Left colon (tissue), 2 donors: Measurements from ENCODE around the gene AKR7A3. TPM values are rescaled to one million over a fixed set of nuclear protein-coding genes. Genes with fewer than 3 reads are reported as not detected.
A peak's percentile ranks its signal among the peaks of the same experiment; 100 is the strongest.

Experiments used
- ATAC-seq: fragments of 200-7000 bp; cut with Tn5 transposase; one replicate; pipeline ENCODE4 v1.9.1; 2020; ENCODE audit warnings: mild to moderate bottlenecking, moderate library complexity
- DNase-seq, 2 donors: peaks; one replicate each; pipeline ENCODE4 v3.0.0-alpha.2; 2020
- intact Hi-C, 2 donors: fragments of 100-400 bp; cut with DNase I in 1 of 2; cut with micrococcal nuclease in 1 of 2; formaldehyde crosslinking; loops; one replicate each; pipeline versions ENCODE4 v1.11.2 to v1.14.0; 2022; cut with DNase I, micrococcal nuclease
- total RNA-seq, 2 donors: library from RNA; stranded (reverse); fragmentation: NEBNext Ultra II Directional; extraction: Animal tissue kit (Norgen Biotek cat#: 25700); gene quantifications; one replicate each; pipeline ENCODE4 v1.2.1, GENCODE V29; 2021
- donor health status: DM: no; HTN: no; CAD: no.
- donor health status: DM: yes; HTN: yes; CAD: no.

Gene AKR7A3
- total RNA-seq, 2 donors from 2014 or later, result 92.5 to 94.3 TPM

GRCh38 chr1:19323987-19324664 lies 35.6 kb upstream of the AKR7A3 start:
- intact Hi-C loops, result no loop called here
- DNase-seq (no peak), ATAC-seq (no peak)

GRCh38 chr1:19322481-19322880 lies 33.9 kb upstream of the AKR7A3 start:
- no peak for ATAC-seq
- DNase-seq, result no peak
- intact Hi-C loops, result no loop called here

GRCh38 chr1:19321071-19321470 lies 32.5 kb upstream of the AKR7A3 start:
- intact Hi-C loops, result no loop called here
- DNase-seq (no peak), ATAC-seq (no peak)

- intact Hi-C loops, result no loop called here
- ATAC-seq, result no peak
- DNase-seq, result no peak
Observed at GRCh38 chr1:19319196-19319595, 30.6 kb upstream of the AKR7A3 start.

GRCh38 chr1:19317126-19317910 lies 28.7 kb upstream of the AKR7A3 start:
- ATAC-seq (no peak), DNase-seq (no peak)
- intact Hi-C loops, result no loop called here

GRCh38 chr1:19315378-19316198 lies 27.0 kb upstream of the AKR7A3 start:
- DNase-seq, result no peak
- ATAC-seq, result no peak

GRCh38 chr1:19313961-19314882 lies 25.7 kb upstream of the AKR7A3 start:
- intact Hi-C loops, result no loop called here
- ATAC-seq (no peak), DNase-seq (no peak)

More at GRCh38 chr1:19315378-19316198, 27.0 kb upstream of the AKR7A3 start:
- intact Hi-C loops, result no loop called here

GRCh38 chr1:19313636-19313959 lies 25.0 kb upstream of the AKR7A3 start:
- intact Hi-C loops, result no loop called here
- ATAC-seq (no peak), DNase-seq (no peak)

- DNase-seq (no peak), ATAC-seq (peak; percentile 29)
- intact Hi-C loops, result no loop called here
Observed at GRCh38 chr1:19312782-19313635, 24.4 kb upstream of the AKR7A3 start.

GRCh38 chr1:19311931-19312781 lies 23.6 kb upstream of the AKR7A3 start, which contains the start of the genes AKR7A2 and SLC66A1:
TSS of gene AKR7A2 (minus strand) at chr1:19312144. CDS start at chr1:19312124, 20 bp downstream.
TSS of gene SLC66A1 (plus strand) at chr1:19312326. CDS start at chr1:19317678, 5,352 bp downstream.
- ATAC-seq (peak; percentile 82), DNase-seq (peak; percentile 86 to 92)
- intact Hi-C loops, result no loop called here

GRCh38 chr1:19311503-19311930 lies 22.9 kb upstream of the AKR7A3 start:
- DNase-seq, result peak in 1 of 2 donors; percentile 45
- ATAC-seq, result peak; percentile 14
- intact Hi-C loops, result no loop called here

- intact Hi-C loops, result no loop called here
Observed at GRCh38 chr1:19310720-19311502, 22.3 kb upstream of the AKR7A3 start.

GRCh38 chr1:19310061-19310460 lies 21.5 kb upstream of the AKR7A3 start:
- intact Hi-C loops, result no loop called here

More at GRCh38 chr1:19310720-19311502, 22.3 kb upstream of the AKR7A3 start:
- ATAC-seq (peak; percentile 26), DNase-seq (peak in 1 of 2 donors; percentile 42)

GRCh38 chr1:19309123-19309813 lies 20.7 kb upstream of the AKR7A3 start:
- DNase-seq (no peak), ATAC-seq (no peak)
- intact Hi-C loops, result no loop called here

More at GRCh38 chr1:19310061-19310460, 21.5 kb upstream of the AKR7A3 start:
- ATAC-seq (no peak), DNase-seq (no peak)

GRCh38 chr1:19308509-19308907 lies 19.9 kb upstream of the AKR7A3 start:
- DNase-seq (no peak), ATAC-seq (no peak)
- intact Hi-C loops, result no loop called here
